OCI-LY7 (cell line): ENCODE data around the gene KCNMA1. TPM values are rescaled to one million over a fixed set of nuclear protein-coding genes. Genes with fewer than 3 reads are reported as not detected.

Experiments used
- BruUV-seq: library from RNA; stranded (reverse); fragments of 400-500 nt; replicated peaks from 2 replicates; lab custom pipeline; 2021; lab: Mats Ljungman, UMichigan
- CTCF ChIA-PET: fragments of 300-600 bp; sonication (Branson Sonifier 250); formaldehyde crosslinking; loops from one replicate; lab custom pipeline; 2022; ENCODE audit warnings: antibody characterized with exemption; ENCODE audit not compliant: unreplicated experiment; lab: Charles Lee
- POLR2A ChIA-PET: fragments of 300-600 bp; sonication (Branson Sonifier 250); formaldehyde crosslinking; loops from one replicate; lab custom pipeline; 2022; ENCODE audit warnings: antibody characterized with exemption; lab: Charles Lee
- DNase-seq: peaks from one replicate; pipeline ENCODE4 v3.0.0-alpha.2; 2015; ENCODE audit warnings: low spot score
- H2AFZ ChIP-seq: fragments of 200-600 bp; sonication (generic), shearing (Covaris generic); 2 replicates; pipeline ENCODE4 v1.6.1; 2014; ENCODE audit warnings: mild to moderate bottlenecking, antibody characterized with exemption, low read length, moderate library complexity
- H3K27ac ChIP-seq: fragments of 200-600 bp; sonication (generic); 2 replicates; pipeline ENCODE4 v1.5.1; 2014; ENCODE audit warnings: mixed run types, low read depth, mild to moderate bottlenecking, moderate library complexity, low read length, inconsistent platforms; ENCODE audit not compliant: poor library complexity, severe bottlenecking
- H3K36me3 ChIP-seq: fragments of 200-600 bp; sonication (generic); 2 replicates; pipeline ENCODE4 v1.6.1; 2014; ENCODE audit warnings: mild to moderate bottlenecking, antibody characterized with exemption, low read length, moderate library complexity, mixed read lengths; ENCODE audit not compliant: insufficient read depth
- H3K4me1 ChIP-seq: fragments of 200-600 bp; sonication (generic); 2 replicates; pipeline ENCODE4 v1.5.1; 2014; ENCODE audit warnings: mild to moderate bottlenecking, low read length; ENCODE audit not compliant: insufficient read depth, poor library complexity, severe bottlenecking
- H3K4me2 ChIP-seq: fragments of 200-600 bp; sonication (generic); 2 replicates; pipeline ENCODE4 v1.6.1; 2014; ENCODE audit warnings: mild to moderate bottlenecking, low read length
- H3K4me3 ChIP-seq: fragments of 200-600 bp; sonication (generic); 2 replicates; pipeline ENCODE4 v1.5.1; 2014; ENCODE audit warnings: mild to moderate bottlenecking, low read depth, low read length; ENCODE audit not compliant: poor library complexity, severe bottlenecking
- H3K79me2 ChIP-seq: fragments of 200-600 bp; sonication (generic); 2 replicates; pipeline ENCODE4 v1.6.1; 2016; ENCODE audit warnings: low read depth, mild to moderate bottlenecking, low read length, moderate library complexity, mixed read lengths; ENCODE audit not compliant: insufficient read depth
- H3K9me2 ChIP-seq: fragments of 200-600 bp; sonication (generic); 2 replicates; pipeline ENCODE4 v1.6.1; 2016; ENCODE audit warnings: mild to moderate bottlenecking, low read length, mixed read lengths; ENCODE audit not compliant: insufficient read depth
- H3K9me3 ChIP-seq: fragments of 200-600 bp; sonication (generic); 2 replicates; pipeline ENCODE4 v1.6.1; 2014; ENCODE audit warnings: mild to moderate bottlenecking, mixed run types, low read length, mixed read lengths
- H4K20me1 ChIP-seq: fragments of 200-600 bp; sonication (generic); 2 replicates; pipeline ENCODE4 v1.6.1; 2014; ENCODE audit warnings: mild to moderate bottlenecking, antibody characterized with exemption, low read length, moderate library complexity, mixed read lengths; ENCODE audit not compliant: insufficient read depth
- EZH2phosphoT487 ChIP-seq: fragments of 200-600 bp; sonication (generic); IDR thresholded peaks from 2 replicates; pipeline ENCODE4 v1.6.1; 2018; ENCODE audit warnings: low read depth, borderline replicate concordance, mild to moderate bottlenecking, mixed run types, antibody characterized with exemption, low read length, moderate library complexity, mixed read lengths
- intact Hi-C: fragments of 100-400 bp; cut with micrococcal nuclease; formaldehyde crosslinking; loops from one replicate; pipeline ENCODE4 v1.10.0; 2022; ENCODE audit not compliant: unreplicated experiment
- total RNA-seq, 2 experiments: library from RNA; depleted of rRNA in 1 of 2; stranded (reverse); fragments of >200 nt in 1 of 2; shearing (Covaris generic) in 1 of 2; gene quantifications; 2 replicates each; pipeline ENCODE4 v1.2.3, GENCODE V29; 2014 to 2022
- TF ChIP-seq, protein P1 (sequence below): fragments of 200-600 bp; sonication (generic); conservative IDR thresholded peaks from 2 replicates; pipeline ENCODE4 v1.5.1; 2014; ENCODE audit warnings: mild to moderate bottlenecking, antibody characterized with exemption, low read length, moderate library complexity, mixed read lengths

KCNMA1 gene
- total RNA-seq, 2 experiments from 2014 or later: not detected

DNA sequence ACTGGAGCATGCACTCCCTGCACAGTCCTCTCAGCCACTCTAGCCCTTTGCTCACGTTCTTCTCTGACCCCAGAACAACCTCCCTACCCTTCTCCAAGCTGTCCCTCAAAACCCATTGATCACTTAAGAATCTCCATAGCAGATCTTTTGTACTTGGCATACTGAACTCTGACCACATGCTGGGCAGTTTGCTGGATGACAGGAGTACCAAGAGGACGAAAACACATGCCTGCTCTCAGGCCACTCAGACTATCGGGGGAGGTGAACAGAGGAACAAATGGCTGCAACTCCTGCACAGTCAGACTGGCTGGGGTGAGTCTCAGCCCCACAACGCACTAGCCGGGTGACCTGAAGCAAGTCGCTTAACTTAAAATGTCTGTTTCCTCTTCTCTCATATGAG is 52.7 kb downstream of the KCNMA1 start:
- H3K9me2 ChIP-seq: no peaks in the 10 kb centered on the region
- no TSS peak for BruUV-seq
- H3K9me3 ChIP-seq: no peaks in the 10 kb centered on the region
- no peak overlapping the region for H3K27ac ChIP-seq
- no peaks in the 10 kb centered on the region for H3K4me1 ChIP-seq
- H3K79me2 ChIP-seq: no peaks in the 10 kb centered on the region
- no peak for TF ChIP-seq EZH2phosphoT487
- TF ChIP-seq, protein P1, sequence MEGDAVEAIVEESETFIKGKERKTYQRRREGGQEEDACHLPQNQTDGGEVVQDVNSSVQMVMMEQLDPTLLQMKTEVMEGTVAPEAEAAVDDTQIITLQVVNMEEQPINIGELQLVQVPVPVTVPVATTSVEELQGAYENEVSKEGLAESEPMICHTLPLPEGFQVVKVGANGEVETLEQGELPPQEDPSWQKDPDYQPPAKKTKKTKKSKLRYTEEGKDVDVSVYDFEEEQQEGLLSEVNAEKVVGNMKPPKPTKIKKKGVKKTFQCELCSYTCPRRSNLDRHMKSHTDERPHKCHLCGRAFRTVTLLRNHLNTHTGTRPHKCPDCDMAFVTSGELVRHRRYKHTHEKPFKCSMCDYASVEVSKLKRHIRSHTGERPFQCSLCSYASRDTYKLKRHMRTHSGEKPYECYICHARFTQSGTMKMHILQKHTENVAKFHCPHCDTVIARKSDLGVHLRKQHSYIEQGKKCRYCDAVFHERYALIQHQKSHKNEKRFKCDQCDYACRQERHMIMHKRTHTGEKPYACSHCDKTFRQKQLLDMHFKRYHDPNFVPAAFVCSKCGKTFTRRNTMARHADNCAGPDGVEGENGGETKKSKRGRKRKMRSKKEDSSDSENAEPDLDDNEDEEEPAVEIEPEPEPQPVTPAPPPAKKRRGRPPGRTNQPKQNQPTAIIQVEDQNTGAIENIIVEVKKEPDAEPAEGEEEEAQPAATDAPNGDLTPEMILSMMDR: no peak
- POLR2A ChIA-PET: no interaction called here
- no peak overlapping the region for H2AFZ ChIP-seq
- no peaks in the 10 kb centered on the region for H3K36me3 ChIP-seq
- H3K4me2 ChIP-seq: no peak overlapping the region
- no peak overlapping the region for H3K4me3 ChIP-seq
- CTCF ChIA-PET: interaction anchor here (0.5 to 0.6 kb wide), 2 partner anchors 24 to 94 kb away, joined by 3 read pairs; no protein-coding TSS in a partner anchor
- intact Hi-C loops: no loop called here
- H4K20me1 ChIP-seq: no peaks in the 10 kb centered on the region
- no peak for DNase-seq

DNA sequence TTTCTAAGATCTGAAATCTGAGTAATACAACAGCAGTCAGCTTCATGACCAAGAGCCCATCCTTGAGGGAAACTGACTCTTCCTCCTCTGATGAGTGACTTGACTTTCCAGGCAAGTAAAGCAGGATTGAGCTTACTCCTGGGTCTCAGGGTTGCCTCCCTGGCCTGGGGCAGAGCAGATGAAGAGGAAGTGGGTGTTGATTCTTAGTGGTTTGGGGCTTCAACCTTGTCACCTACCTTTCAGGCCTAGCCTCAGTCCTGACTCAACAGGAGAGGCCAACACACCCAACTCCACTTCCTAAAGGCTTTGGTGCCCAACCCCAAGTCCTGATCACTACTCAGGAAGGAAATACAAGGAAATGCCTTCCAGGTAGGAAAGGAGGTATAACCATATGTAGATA is 54.1 kb downstream of the KCNMA1 start:
- no peak for DNase-seq
- TF ChIP-seq, protein P1: no peak
- no peak for TF ChIP-seq EZH2phosphoT487
- no peak overlapping the region for H2AFZ ChIP-seq
- POLR2A ChIA-PET: no interaction called here
- intact Hi-C loops: no loop called here
- H3K36me3 ChIP-seq: no peaks in the 10 kb centered on the region
- H3K9me3 ChIP-seq: no peaks in the 10 kb centered on the region
- H3K4me1 ChIP-seq: no peaks in the 10 kb centered on the region
- H3K9me2 ChIP-seq: no peaks in the 10 kb centered on the region
- no peak overlapping the region for H3K4me3 ChIP-seq
- CTCF ChIA-PET: interaction anchor here (0.6 kb wide), 1 partner anchor 149 kb away, joined by 3 read pairs; no protein-coding TSS in a partner anchor
- BruUV-seq: no TSS peak
- H3K79me2 ChIP-seq: no peaks in the 10 kb centered on the region
- no peak overlapping the region for H3K4me2 ChIP-seq
- H4K20me1 ChIP-seq: no peaks in the 10 kb centered on the region
- no peak overlapping the region for H3K27ac ChIP-seq

DNA sequence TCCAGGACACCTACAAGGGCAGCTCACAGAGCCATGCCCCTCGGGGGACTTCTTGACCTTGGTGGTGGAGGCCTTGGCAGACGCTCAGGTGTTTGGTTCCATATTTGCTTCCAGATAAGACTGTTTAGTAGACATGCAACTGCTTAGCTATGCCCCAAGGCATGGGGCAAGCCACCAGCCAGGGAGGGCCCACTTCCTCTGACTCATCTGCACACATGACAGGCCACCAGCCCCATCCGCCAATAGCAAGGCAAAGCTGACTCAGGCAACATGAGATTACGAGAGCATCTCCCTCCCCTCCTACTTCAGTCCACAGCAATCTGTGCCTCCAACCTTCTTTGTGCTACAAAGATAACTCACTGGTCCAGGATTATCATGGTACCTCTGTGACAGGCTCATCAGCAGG is 54.9 kb downstream of the KCNMA1 start:
- no peaks in the 10 kb centered on the region for H3K79me2 ChIP-seq
- no peaks in the 10 kb centered on the region for H3K4me1 ChIP-seq
- CTCF ChIA-PET: interaction anchor here (0.6 kb wide), 2 partner anchors 149 to 382 kb away, joined by 3 read pairs; no protein-coding TSS in a partner anchor
- no peak for DNase-seq
- no peaks in the 10 kb centered on the region for H4K20me1 ChIP-seq
- no TSS peak for BruUV-seq
- no peak overlapping the region for H3K4me2 ChIP-seq
- no peak for TF ChIP-seq EZH2phosphoT487
- TF ChIP-seq, protein P1: no peak
- H3K27ac ChIP-seq: no peak overlapping the region
- intact Hi-C loops: no loop called here
- H3K4me3 ChIP-seq: no peak overlapping the region
- no peaks in the 10 kb centered on the region for H3K36me3 ChIP-seq
- H3K9me3 ChIP-seq: no peaks in the 10 kb centered on the region
- no peak overlapping the region for H2AFZ ChIP-seq
- POLR2A ChIA-PET: no interaction called here
- H3K9me2 ChIP-seq: no peaks in the 10 kb centered on the region
